Measurements from ENCODE around the gene TBCK. TPM values are rescaled to one million over a fixed set of nuclear protein-coding genes. Genes with fewer than 3 reads are reported as not detected.

TBCK gene
- total RNA-seq, 2 donors from 2014 or later, result 32.9 to 46.3 TPM

DNA sequence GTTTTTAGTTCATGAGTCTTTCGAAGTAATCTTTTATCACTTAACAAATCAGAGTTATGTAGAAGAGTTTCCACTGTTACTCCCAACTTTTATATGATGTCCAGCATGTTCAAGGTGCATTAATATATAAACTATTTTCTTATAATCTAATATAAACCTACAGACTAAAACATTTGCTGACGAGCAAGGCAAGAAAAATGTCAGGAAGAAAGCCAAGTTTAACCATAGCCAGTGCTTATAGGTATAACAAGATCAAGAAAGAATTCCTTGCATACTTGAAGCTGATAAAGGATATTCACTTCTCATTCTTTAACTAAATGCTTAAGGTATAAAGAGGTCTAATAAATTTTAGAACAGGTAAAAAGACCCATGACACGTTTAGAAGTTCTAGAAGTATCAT is 253.0 kb downstream of the TBCK start:
- DNase-seq (ENCODE audit: low spot score) (no peak), ATAC-seq (ENCODE audit: insufficient number of reproducible peaks, low FRiP score, low read depth) (no peak)
- Histone ChIP-seq H3K9me3 (no peaks in the 10 kb centered on the region), H3K27ac (no peak overlapping the region), H3K36me3 (no peaks in the 10 kb centered on the region), H3K27me3 (replicated peaks; ENCODE audit: insufficient read depth) (no peaks in the 10 kb centered on the region), H3K4me1 (ENCODE audit: control insufficient read depth in 1 of 2, low read depth in 2 of 2) (peaks cover 4 to 13% of the 10 kb centered on the region in 2 donors), H3K4me3 (no peak overlapping the region)
- TF ChIP-seq, protein P1, sequence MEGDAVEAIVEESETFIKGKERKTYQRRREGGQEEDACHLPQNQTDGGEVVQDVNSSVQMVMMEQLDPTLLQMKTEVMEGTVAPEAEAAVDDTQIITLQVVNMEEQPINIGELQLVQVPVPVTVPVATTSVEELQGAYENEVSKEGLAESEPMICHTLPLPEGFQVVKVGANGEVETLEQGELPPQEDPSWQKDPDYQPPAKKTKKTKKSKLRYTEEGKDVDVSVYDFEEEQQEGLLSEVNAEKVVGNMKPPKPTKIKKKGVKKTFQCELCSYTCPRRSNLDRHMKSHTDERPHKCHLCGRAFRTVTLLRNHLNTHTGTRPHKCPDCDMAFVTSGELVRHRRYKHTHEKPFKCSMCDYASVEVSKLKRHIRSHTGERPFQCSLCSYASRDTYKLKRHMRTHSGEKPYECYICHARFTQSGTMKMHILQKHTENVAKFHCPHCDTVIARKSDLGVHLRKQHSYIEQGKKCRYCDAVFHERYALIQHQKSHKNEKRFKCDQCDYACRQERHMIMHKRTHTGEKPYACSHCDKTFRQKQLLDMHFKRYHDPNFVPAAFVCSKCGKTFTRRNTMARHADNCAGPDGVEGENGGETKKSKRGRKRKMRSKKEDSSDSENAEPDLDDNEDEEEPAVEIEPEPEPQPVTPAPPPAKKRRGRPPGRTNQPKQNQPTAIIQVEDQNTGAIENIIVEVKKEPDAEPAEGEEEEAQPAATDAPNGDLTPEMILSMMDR (IDR thresholded peaks at IDR 0.05), result no peak

DNA sequence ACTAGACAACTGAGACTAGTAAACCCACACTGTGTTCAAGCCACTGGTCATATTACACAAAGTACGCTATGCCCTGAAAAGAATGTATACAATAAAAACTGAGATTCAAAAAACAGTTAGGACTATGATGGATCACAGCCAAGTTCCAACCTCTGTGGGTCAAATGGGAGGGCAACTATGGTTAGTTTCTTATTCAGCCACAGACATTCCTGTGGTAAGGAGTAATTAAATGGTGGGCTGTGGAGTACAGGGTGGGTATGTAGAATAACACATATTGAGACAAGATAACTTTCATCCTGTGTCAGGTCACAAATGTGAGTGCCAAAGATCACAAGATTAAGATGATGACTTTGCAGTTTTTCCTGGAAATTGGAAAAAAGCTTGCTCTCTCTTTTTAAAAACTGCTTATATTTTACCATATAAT is 253.5 kb downstream of the TBCK start:
- no peak overlapping the region for H3K4me3 ChIP-seq
- DNase-seq (ENCODE audit: low spot score), result no peak
- TF ChIP-seq, protein P1 (IDR thresholded peaks at IDR 0.05), result no peak
- H3K27ac ChIP-seq, result no peak overlapping the region
- H3K36me3 ChIP-seq, result no peaks in the 10 kb centered on the region
- H3K27me3 ChIP-seq (replicated peaks; ENCODE audit: insufficient read depth), result no peaks in the 10 kb centered on the region
- peaks cover 4 to 13% of the 10 kb centered on the region in 2 donors for H3K4me1 ChIP-seq (ENCODE audit: control insufficient read depth in 1 of 2, low read depth in 2 of 2)
- H3K9me3 ChIP-seq, result no peaks in the 10 kb centered on the region
- ATAC-seq (ENCODE audit: insufficient number of reproducible peaks, low FRiP score, low read depth), result no peak

DNA sequence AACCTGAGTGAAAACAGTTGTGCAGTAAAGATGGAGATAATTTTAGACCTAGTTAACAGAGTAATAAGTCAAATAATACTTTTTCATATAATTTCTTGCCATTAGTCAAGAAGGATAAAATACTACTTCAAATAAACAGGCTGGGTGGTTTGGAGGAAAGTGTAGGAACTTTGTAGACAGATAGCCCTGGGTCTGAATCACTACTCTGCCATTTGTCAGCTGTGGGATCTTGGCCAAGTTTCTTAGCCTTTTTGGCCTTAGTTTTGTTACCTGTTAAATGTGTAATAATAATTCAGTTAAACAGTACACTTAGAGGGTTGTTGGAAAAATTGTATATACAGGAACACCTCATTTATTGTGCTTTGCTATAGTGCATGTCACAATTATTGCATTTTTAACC is 257.1 kb downstream of the TBCK start:
- TF ChIP-seq, protein P1 (IDR thresholded peaks at IDR 0.05), result no peak

DNA sequence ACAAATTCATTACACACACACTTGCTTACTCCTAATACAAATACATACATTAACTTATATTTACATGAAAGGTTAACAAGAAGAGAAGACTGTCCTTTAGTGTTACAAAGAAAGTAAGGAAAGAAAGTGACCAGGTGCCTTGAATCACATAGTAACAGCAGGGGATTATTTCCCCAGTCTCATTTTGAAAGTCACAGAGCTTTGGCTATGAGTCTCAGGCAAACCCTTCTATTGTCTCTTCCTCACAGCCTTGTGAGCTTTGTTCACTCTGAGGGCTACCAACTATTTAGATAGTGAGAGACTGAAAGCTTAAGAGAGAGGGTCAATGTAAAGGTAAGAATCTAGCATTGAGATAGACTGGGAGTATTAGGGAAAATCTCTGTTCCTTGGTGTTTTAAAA is 259.1 kb downstream of the TBCK start:
- no peaks in the 10 kb centered on the region for H3K27me3 ChIP-seq (replicated peaks; ENCODE audit: insufficient read depth)
- no peaks in the 10 kb centered on the region for H3K36me3 ChIP-seq
- H3K27ac ChIP-seq, result no peak overlapping the region
- peaks cover 4% of the 10 kb centered on the region in 2 donors for H3K4me1 ChIP-seq (ENCODE audit: control insufficient read depth in 1 of 2, low read depth in 2 of 2)
- DNase-seq (ENCODE audit: low spot score) (no peak), ATAC-seq (ENCODE audit: insufficient number of reproducible peaks, low FRiP score, low read depth) (no peak)
- H3K9me3 ChIP-seq, result no peaks in the 10 kb centered on the region
- TF ChIP-seq, protein P1 (IDR thresholded peaks at IDR 0.05), result no peak
- H3K4me3 ChIP-seq, result no peak overlapping the region

More for the DNA sequence above, 257.1 kb downstream of the TBCK start:
- ATAC-seq (ENCODE audit: insufficient number of reproducible peaks, low FRiP score, low read depth), result no peak
- Histone ChIP-seq H3K27me3 (replicated peaks; ENCODE audit: insufficient read depth) (no peaks in the 10 kb centered on the region), H3K36me3 (no peaks in the 10 kb centered on the region), H3K27ac (no peak overlapping the region), H3K4me3 (no peak overlapping the region), H3K4me1 (ENCODE audit: control insufficient read depth in 1 of 2, low read depth in 2 of 2) (peaks cover 4 to 13% of the 10 kb centered on the region in 2 donors), H3K9me3 (no peaks in the 10 kb centered on the region)
- no peak for DNase-seq (ENCODE audit: low spot score)

DNA sequence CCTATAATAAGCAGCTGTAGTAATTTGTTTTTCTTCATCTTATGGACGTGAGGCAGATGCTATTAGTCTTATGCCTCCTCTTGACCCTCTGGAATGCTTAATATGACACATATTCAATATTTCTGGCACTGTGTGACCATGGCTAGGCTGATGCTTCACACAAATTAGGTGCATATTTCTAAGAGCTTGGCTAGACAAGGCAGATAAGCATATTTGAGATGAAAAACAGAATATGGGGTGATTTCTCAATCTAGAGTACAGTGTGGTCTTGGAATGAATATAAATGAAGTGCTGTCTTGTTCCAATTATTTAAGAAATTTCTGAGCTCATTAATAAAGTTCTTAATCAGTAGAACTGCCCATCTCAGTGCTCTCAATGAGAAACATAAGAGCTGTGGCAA is 264.5 kb downstream of the TBCK start:
- Histone ChIP-seq H3K36me3 (no peaks in the 10 kb centered on the region), H3K27me3 (replicated peaks; ENCODE audit: insufficient read depth) (no peaks in the 10 kb centered on the region), H3K9me3 (no peaks in the 10 kb centered on the region), H3K4me1 (ENCODE audit: control insufficient read depth in 1 of 2, low read depth in 2 of 2) (peaks cover 0 to 20% of the 10 kb centered on the region in 2 donors), H3K27ac (no peak overlapping the region), H3K4me3 (no peak overlapping the region)
- DNase-seq (ENCODE audit: low spot score) (no peak), ATAC-seq (ENCODE audit: insufficient number of reproducible peaks, low FRiP score, low read depth) (no peak)
- TF ChIP-seq, protein P1 (IDR thresholded peaks at IDR 0.05), result no peak
